Measurements from ENCODE around the gene TNS3.

GRCh38 chr7:47435889-47436312, 146.0 kb downstream of the TNS3 start:
- no peak for TF ChIP-seq POLR2A (IDR thresholded peaks at IDR 0.05)
- peak in 1 of 3 donors; percentile 13 for TF ChIP-seq POLR2AphosphoS5 (IDR thresholded peaks at IDR 0.05)

Data from spleen (tissue), 3 donors.